ENCODE data around the gene SPRR2E. TPM values are rescaled to one million over a fixed set of nuclear protein-coding genes. Genes with fewer than 3 reads are reported as not detected.

The SPRR2E gene
- not detected for polyA plus RNA-seq (2012; ENCODE audit: insufficient read length, low read depth)

DNA sequence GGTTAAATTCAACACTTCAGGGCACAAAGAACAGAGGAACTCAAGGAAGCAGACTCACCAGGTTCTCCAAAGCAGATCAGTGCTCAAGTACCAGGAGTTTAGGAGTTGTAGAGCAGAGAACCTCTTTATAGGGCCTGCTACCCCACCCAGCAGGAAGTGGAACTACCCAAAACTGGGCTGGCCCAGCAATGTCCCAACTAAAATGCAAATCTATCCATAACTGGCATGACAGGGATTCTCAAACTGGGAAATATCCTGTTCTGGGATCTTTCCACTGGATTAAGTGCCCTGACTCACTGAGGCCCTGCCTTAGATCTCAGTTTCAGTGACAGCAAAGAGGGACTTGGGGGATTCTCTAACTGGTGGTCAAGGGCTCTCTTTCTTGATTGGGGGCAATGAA lies at the start of gene SPRR2E:
Gene SPRR2E (minus strand): TSS at position 101 of the 400 bp plus-strand sequence. CDS start 775 bp downstream, outside the sequence.
- TF ChIP-seq SIN3A (IDR thresholded peaks at IDR 0.05; ENCODE audit: borderline replicate concordance, insufficient read depth, low read length) (no peak), POLR2AphosphoS5 (IDR thresholded peaks at IDR 0.05; ENCODE audit: low read depth, low read length) (no peak)
- TF ChIP-seq, protein P1, sequence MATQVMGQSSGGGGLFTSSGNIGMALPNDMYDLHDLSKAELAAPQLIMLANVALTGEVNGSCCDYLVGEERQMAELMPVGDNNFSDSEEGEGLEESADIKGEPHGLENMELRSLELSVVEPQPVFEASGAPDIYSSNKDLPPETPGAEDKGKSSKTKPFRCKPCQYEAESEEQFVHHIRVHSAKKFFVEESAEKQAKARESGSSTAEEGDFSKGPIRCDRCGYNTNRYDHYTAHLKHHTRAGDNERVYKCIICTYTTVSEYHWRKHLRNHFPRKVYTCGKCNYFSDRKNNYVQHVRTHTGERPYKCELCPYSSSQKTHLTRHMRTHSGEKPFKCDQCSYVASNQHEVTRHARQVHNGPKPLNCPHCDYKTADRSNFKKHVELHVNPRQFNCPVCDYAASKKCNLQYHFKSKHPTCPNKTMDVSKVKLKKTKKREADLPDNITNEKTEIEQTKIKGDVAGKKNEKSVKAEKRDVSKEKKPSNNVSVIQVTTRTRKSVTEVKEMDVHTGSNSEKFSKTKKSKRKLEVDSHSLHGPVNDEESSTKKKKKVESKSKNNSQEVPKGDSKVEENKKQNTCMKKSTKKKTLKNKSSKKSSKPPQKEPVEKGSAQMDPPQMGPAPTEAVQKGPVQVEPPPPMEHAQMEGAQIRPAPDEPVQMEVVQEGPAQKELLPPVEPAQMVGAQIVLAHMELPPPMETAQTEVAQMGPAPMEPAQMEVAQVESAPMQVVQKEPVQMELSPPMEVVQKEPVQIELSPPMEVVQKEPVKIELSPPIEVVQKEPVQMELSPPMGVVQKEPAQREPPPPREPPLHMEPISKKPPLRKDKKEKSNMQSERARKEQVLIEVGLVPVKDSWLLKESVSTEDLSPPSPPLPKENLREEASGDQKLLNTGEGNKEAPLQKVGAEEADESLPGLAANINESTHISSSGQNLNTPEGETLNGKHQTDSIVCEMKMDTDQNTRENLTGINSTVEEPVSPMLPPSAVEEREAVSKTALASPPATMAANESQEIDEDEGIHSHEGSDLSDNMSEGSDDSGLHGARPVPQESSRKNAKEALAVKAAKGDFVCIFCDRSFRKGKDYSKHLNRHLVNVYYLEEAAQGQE (IDR thresholded peaks at IDR 0.05; ENCODE audit: insufficient read depth in 1 of 2, low read depth in 2 of 2, low read length in 2 of 2), result no peak

DNA sequence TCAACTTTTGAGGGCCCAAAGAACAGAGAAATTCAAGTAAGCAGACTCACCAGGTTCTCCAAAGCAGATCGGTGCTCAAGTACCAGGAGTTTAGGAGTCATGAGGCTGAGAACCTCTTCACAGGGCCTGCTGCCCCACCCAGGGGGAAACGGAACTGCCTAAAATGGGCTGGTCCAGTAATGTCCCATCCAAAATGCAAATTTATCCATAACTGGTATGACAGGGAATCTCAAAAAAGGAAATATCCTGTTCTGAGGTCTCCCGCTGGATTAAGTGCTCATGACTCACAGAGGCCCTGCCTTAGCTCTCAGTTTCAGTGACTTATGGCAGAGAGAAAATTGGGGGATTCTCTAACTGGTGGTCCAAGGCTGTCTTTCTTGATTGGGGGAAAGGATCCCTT lies 47.1 kb upstream of the SPRR2E start:
- TF ChIP-seq, protein P1 (IDR thresholded peaks at IDR 0.05; ENCODE audit: insufficient read depth in 1 of 2, low read depth in 2 of 2, low read length in 2 of 2), result no peak
- TF ChIP-seq SIN3A (IDR thresholded peaks at IDR 0.05; ENCODE audit: borderline replicate concordance, insufficient read depth, low read length) (no peak), POLR2AphosphoS5 (IDR thresholded peaks at IDR 0.05; ENCODE audit: low read depth, low read length) (no peak), FOXP2 (optimal IDR thresholded peaks at IDR 0.05; ENCODE audit: borderline replicate concordance, extremely low read depth, extremely low read length, insufficient read depth) (no peak), TAF1 (IDR thresholded peaks at IDR 0.05; ENCODE audit: borderline replicate concordance, insufficient read depth, low read length) (no peak)

DNA sequence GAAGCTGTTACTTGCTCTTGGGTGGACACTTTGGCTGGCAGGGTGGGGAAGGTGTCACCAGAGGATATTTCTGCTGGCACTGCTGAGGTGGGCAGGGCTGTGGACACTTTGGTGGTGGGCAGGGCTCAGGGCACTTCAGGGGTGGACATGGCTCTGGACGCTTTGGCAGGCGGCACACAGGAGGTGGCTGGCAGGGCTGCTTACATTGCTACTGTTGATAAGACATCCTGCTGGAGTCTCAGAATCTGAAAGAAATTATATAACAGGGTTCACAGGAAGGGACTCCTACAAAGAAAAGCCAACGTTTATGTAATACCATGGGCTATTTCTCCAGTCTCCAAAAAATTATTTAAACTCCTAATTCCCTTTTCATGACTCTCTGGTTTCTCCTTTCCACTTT lies 46.2 kb upstream of the SPRR2E start:
- TF ChIP-seq POLR2AphosphoS5 (IDR thresholded peaks at IDR 0.05; ENCODE audit: low read depth, low read length) (no peak), SIN3A (IDR thresholded peaks at IDR 0.05; ENCODE audit: borderline replicate concordance, insufficient read depth, low read length) (no peak), FOXP2 (optimal IDR thresholded peaks at IDR 0.05; ENCODE audit: borderline replicate concordance, extremely low read depth, extremely low read length, insufficient read depth) (no peak), TAF1 (IDR thresholded peaks at IDR 0.05; ENCODE audit: borderline replicate concordance, insufficient read depth, low read length) (no peak)
- TF ChIP-seq, protein P1 (IDR thresholded peaks at IDR 0.05; ENCODE audit: insufficient read depth in 1 of 2, low read depth in 2 of 2, low read length in 2 of 2), result no peak

DNA sequence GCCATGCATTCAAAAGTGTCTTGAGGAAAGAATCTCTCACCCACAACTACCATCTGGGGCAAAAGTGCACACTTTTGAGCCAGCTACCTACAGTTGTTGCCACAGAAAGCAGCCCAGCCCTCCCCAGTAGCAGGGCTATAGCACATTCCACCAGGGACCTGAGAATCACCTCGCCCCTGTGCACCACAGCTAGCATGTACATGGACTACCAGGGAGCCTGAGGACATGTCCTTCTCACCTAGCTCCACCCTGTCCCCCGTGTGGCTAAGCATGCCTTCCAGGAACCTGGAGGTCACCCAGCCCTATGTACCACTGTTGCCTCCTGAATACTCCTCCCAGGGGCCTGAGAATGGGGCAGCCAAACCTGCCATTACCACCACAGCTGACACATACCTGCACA lies 39.4 kb upstream of the SPRR2E start:
- TF ChIP-seq, protein P1 (IDR thresholded peaks at IDR 0.05; ENCODE audit: insufficient read depth in 1 of 2, low read depth in 2 of 2, low read length in 2 of 2), result no peak
- TF ChIP-seq TAF1 (IDR thresholded peaks at IDR 0.05; ENCODE audit: borderline replicate concordance, insufficient read depth, low read length), result no peak
- no peak for TF ChIP-seq FOXP2 (optimal IDR thresholded peaks at IDR 0.05; ENCODE audit: borderline replicate concordance, extremely low read depth, extremely low read length, insufficient read depth)
- TF ChIP-seq POLR2AphosphoS5 (IDR thresholded peaks at IDR 0.05; ENCODE audit: low read depth, low read length), result no peak
- TF ChIP-seq SIN3A (IDR thresholded peaks at IDR 0.05; ENCODE audit: borderline replicate concordance, insufficient read depth, low read length), result no peak

DNA sequence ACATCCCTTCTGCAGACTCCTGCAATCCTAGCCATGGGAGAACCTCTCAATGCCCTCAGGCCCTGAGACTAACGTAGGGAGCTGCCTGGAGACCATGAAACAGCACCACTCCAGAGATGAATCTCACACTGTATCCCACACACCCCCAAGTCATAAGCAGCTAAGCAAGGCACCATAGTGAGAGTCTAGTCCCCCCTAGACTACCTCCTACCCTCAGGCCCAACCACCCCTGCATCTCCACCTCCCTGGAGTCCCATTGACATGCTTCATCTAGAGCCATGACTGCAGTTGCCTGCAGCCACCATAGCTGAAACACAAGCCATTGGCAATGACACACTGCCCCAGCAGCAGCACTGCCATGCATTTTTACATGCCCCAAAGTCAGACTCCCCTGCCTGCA lies 38.9 kb upstream of the SPRR2E start:
- TF ChIP-seq TAF1 (IDR thresholded peaks at IDR 0.05; ENCODE audit: borderline replicate concordance, insufficient read depth, low read length) (no peak), SIN3A (IDR thresholded peaks at IDR 0.05; ENCODE audit: borderline replicate concordance, insufficient read depth, low read length) (no peak), POLR2AphosphoS5 (IDR thresholded peaks at IDR 0.05; ENCODE audit: low read depth, low read length) (no peak), FOXP2 (optimal IDR thresholded peaks at IDR 0.05; ENCODE audit: borderline replicate concordance, extremely low read depth, extremely low read length, insufficient read depth) (no peak)
- TF ChIP-seq, protein P1 (IDR thresholded peaks at IDR 0.05; ENCODE audit: insufficient read depth in 1 of 2, low read depth in 2 of 2, low read length in 2 of 2), result no peak
